DND-41 (cell line): Measurements from ENCODE around the gene UFL1.

Experiments
- ATAC-seq: fragments of 200-7000 bp; cut with Tn5 transposase; 3 replicates; pipeline ENCODE4 v1.9.1; 2021; ENCODE audit warnings: low read depth; ENCODE audit not compliant: insufficient read depth
- DNase-seq: peaks from one replicate; pipeline ENCODE4 v3.0.0-alpha.2; 2020
- H2AFZ ChIP-seq: 2 replicates; pipeline ENCODE4 v1.6.0; 2012; ENCODE audit warnings: low read depth, low read length
- H3K27ac ChIP-seq: 2 replicates; pipeline ENCODE4 v1.5.1; 2012; ENCODE audit warnings: low read length, inconsistent platforms
- H3K27me3 ChIP-seq: fragments of 200-600 bp; sonication (generic); 2 replicates; pipeline ENCODE4 v1.6.0; 2012; ENCODE audit warnings: low read length, mild to moderate bottlenecking, inconsistent platforms; ENCODE audit not compliant: insufficient read depth, poor library complexity
- H3K36me3 ChIP-seq: 2 replicates; pipeline ENCODE4 v1.5.1; 2012; ENCODE audit warnings: low read length, inconsistent platforms; ENCODE audit not compliant: insufficient read depth
- H3K4me1 ChIP-seq: 2 replicates; pipeline ENCODE4 v1.5.1; 2012; ENCODE audit warnings: mild to moderate bottlenecking, low read length; ENCODE audit not compliant: insufficient read depth
- H3K4me2 ChIP-seq: 2 replicates; pipeline ENCODE4 v1.6.0; 2012; ENCODE audit warnings: mild to moderate bottlenecking, moderate library complexity, low read length, inconsistent platforms; ENCODE audit not compliant: insufficient read depth
- H3K4me3 ChIP-seq, 2 experiments: fragments of 200-600 bp in 1 of 2; shearing (Covaris generic) in 1 of 2; 2 replicates each; pipeline ENCODE4 v1.5.1; 2012 to 2016; ENCODE audit warnings: inconsistent platforms in 2 of 2, low read length in 2 of 2, mild to moderate bottlenecking in 2 of 2, low read depth in 1 of 2, moderate library complexity in 1 of 2
- H3K79me2 ChIP-seq: 2 replicates; pipeline ENCODE4 v1.6.0; 2012; ENCODE audit warnings: low read length, inconsistent platforms; ENCODE audit not compliant: insufficient read depth
- H3K9ac ChIP-seq: 2 replicates; pipeline ENCODE4 v1.6.0; 2012; ENCODE audit warnings: low read depth, mild to moderate bottlenecking, inconsistent platforms, low read length, moderate library complexity
- H3K9me3 ChIP-seq: 2 replicates; pipeline ENCODE4 v1.5.1; 2012; ENCODE audit warnings: low read length, moderate library complexity, mild to moderate bottlenecking, inconsistent platforms; ENCODE audit not compliant: insufficient read depth, severe bottlenecking
- H4K20me1 ChIP-seq: 2 replicates; pipeline ENCODE4 v1.6.0; 2012; ENCODE audit warnings: low read length; ENCODE audit not compliant: insufficient read depth
- EZH2 ChIP-seq: IDR thresholded peaks from 3 replicates; pipeline ENCODE4 v1.6.1; 2012; ENCODE audit warnings: borderline replicate concordance, low read depth, mild to moderate bottlenecking, moderate library complexity, low read length, inconsistent platforms; ENCODE audit not compliant: severe bottlenecking
- TF ChIP-seq, protein P1 (sequence below): IDR thresholded peaks from 2 replicates; pipeline ENCODE4 v1.5.1; 2012; ENCODE audit warnings: borderline replicate concordance, low read length, moderate library complexity, mild to moderate bottlenecking; ENCODE audit not compliant: poor library complexity, severe bottlenecking; ENCODE audit errors: extremely low read depth

The UFL1 gene

GRCh38 chr6:96604420-96604819, 82.8 kb downstream of the UFL1 start:
- Histone ChIP-seq H3K9ac (no peak overlapping the region), H3K27me3 (no peaks in the 10 kb centered on the region), H3K36me3 (no peaks in the 10 kb centered on the region), H3K4me1 (no peaks in the 10 kb centered on the region), H2AFZ (no peak overlapping the region), H3K4me3 (no peak overlapping the region), H3K4me2 (no peak overlapping the region), H4K20me1 (no peaks in the 10 kb centered on the region), H3K9me3 (no peaks in the 10 kb centered on the region), H3K27ac (no peak overlapping the region), H3K79me2 (no peaks in the 10 kb centered on the region)
- ATAC-seq (no peak), DNase-seq (no peak)
- no peak for TF ChIP-seq EZH2
- TF ChIP-seq, protein P1, sequence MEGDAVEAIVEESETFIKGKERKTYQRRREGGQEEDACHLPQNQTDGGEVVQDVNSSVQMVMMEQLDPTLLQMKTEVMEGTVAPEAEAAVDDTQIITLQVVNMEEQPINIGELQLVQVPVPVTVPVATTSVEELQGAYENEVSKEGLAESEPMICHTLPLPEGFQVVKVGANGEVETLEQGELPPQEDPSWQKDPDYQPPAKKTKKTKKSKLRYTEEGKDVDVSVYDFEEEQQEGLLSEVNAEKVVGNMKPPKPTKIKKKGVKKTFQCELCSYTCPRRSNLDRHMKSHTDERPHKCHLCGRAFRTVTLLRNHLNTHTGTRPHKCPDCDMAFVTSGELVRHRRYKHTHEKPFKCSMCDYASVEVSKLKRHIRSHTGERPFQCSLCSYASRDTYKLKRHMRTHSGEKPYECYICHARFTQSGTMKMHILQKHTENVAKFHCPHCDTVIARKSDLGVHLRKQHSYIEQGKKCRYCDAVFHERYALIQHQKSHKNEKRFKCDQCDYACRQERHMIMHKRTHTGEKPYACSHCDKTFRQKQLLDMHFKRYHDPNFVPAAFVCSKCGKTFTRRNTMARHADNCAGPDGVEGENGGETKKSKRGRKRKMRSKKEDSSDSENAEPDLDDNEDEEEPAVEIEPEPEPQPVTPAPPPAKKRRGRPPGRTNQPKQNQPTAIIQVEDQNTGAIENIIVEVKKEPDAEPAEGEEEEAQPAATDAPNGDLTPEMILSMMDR: no peak
